ENCODE measurements around the gene LARGE1. TPM values are rescaled to one million over a fixed set of nuclear protein-coding genes. Genes with fewer than 3 reads are reported as not detected.

Gene LARGE1
- total RNA-seq, 1 donor from 2014 or later: 0.47 TPM

DNA sequence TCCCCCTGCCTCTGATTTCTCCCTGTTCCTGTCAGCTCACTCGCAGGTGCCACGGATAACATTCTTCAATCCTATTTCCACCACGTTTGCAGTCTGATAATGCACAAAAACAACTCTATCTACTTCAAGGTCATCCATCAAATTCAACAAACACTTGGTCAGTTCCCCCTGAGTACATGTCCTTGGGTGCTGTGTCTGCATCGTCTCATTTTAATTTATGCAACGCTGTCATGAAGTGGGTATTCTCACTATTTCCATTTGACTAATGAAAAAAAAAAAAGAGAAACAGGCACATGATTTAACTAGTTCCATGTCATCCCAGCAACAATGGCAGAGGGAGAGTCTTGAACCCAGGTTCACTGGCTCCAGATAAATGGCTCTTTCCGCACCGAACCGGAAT is 262.6 kb downstream of the LARGE1 start:
- H3K27me3 Mint-ChIP-seq: no peaks in the 10 kb centered on the region
- H3K36me3 Mint-ChIP-seq (ENCODE audit: low read depth): no peaks in the 10 kb centered on the region
- no peak overlapping the region for H3K27ac Mint-ChIP-seq
- no peak for DNase-seq
- H3K9me3 Mint-ChIP-seq: peaks cover 34% of the 10 kb centered on the region
- H3K4me3 Mint-ChIP-seq: no peak overlapping the region
- no peaks in the 10 kb centered on the region for H3K4me1 Mint-ChIP-seq
- intact Hi-C loops (cut with micrococcal nuclease): no loop called here

DNA sequence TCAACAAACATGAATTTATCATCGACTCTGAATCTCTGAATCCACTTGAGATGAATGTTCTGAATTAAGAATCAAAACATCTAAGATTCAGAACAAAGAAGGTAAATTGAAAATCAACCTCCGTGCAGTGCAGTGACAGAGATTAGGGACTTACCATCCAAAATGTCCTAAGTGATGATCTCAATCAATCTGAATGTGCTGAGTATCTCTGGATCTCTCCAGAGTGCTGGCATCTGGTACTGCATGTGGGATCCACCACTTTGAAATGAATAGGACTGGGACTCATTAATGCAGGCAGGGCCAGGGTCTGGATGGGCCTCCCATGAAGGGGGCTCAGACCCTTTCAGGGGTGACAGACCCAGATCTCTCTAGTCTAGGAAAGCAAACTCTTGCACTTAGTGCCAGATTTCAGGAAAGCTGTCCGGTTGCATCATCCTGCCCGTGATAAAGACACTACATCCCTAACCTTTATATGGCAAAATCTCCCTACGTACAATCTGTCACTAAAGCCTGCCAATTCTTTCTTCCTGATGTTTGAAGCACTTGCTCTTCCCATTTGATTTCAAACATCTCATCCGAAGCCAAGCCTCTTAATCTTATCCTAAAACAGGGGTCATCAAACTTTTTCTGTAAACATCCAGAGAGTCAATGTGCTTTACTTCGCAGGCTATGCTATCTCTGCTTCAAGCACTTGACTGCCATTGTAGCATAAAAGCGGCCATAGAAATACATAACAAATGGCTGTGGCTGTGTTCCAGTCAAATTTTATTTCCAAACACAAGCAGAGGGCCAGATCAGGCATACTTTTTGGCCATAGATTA is 263.3 kb downstream of the LARGE1 start:
- intact Hi-C loops (cut with micrococcal nuclease): no loop called here
- Mint-ChIP-seq H3K27ac (no peak overlapping the region), H3K4me3 (no peak overlapping the region), H3K27me3 (no peaks in the 10 kb centered on the region), H3K36me3 (ENCODE audit: low read depth) (no peaks in the 10 kb centered on the region), H3K9me3 (peaks cover 37% of the 10 kb centered on the region), H3K4me1 (no peaks in the 10 kb centered on the region)
- no peak for DNase-seq

DNA sequence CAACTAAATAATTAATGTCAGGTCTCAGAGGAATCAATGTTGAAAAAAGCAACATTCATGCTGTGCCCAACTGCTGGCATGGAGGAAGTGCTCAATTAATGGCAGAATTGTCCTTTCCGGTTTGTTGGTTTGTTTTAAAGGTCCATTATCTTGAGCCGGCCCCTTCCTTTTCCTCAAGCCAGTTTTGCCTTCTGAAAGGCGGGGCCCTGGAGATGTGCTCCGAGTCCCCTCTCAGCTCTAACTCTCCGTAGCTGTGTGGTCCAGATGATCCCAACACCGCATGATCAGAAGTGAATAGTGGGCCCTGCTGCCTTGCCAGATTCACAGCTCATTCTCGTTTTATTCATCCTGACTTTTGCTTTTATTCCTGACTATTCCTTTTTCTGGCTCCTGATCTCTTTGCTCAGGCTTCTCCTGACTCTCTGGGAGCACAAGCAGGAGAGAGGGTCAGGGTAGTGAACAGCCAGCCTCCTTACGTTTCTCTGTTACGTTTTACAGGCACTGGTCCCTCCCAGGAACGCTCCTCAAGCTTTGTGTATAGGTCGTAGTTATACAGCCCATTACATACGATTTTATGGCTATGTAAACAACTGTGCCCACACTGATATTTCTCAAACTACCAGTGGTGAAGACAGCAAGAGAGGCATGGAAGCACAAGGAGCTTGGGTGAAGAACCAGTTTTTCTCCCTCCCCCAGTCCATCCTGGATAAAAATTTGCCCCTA is 265.9 kb downstream of the LARGE1 start:
- Mint-ChIP-seq H3K27me3 (no peaks in the 10 kb centered on the region), H3K9me3 (peaks cover 46% of the 10 kb centered on the region), H3K4me1 (no peaks in the 10 kb centered on the region), H3K36me3 (ENCODE audit: low read depth) (no peaks in the 10 kb centered on the region), H3K27ac (no peak overlapping the region), H3K4me3 (no peak overlapping the region)
- DNase-seq: no peak
- intact Hi-C loops (cut with micrococcal nuclease): no loop called here

DNA sequence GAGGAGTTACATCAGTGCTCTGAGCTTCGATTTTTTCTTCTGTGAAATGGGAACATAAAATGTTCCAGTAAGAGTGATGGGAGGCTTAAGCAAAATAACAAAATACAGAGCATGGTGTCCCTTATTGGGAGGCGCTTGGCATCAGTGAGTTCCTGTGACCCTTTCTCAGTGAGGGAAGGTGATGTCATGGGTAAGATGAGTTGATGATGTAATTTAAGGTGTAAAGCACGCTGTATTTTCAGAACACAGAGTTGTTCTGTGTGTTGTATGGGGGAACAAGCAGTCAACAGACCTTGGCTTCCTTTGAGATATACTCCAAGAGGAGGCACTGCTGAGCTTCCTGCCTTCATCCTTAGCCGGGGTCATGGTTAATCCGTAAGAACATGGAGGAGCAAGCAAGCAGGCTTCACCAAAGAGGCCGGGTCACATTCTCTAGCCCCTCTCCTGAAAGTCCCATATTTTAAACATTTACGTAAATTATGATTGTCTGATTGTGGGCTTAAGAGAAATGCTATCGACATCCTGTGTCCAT is 266.7 kb downstream of the LARGE1 start:
- DNase-seq: no peak
- H3K4me3 Mint-ChIP-seq: no peak overlapping the region
- H3K9me3 Mint-ChIP-seq: peaks cover 50% of the 10 kb centered on the region
- H3K27me3 Mint-ChIP-seq: no peaks in the 10 kb centered on the region
- intact Hi-C loops (cut with micrococcal nuclease): no loop called here
- H3K36me3 Mint-ChIP-seq (ENCODE audit: low read depth): no peaks in the 10 kb centered on the region
- no peak overlapping the region for H3K27ac Mint-ChIP-seq
- no peaks in the 10 kb centered on the region for H3K4me1 Mint-ChIP-seq

DNA sequence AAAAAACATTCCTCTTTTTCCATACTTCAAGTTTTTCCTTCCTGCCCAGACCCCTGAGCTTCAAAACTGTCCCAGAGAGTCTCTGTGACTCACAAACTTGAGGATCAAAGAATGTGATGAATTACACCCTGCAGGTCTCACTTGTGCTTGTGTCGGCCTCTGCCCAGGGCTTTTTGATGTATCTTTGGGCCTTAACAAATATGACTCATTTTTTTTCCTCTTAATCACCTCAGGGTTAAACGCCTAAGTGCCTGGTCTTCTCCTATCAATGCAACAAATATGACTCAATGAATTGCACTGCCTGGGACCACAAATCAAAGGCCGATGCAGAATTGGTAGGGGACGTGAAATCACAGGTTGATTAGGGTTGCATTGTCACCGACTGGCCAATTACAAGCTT is 267.7 kb downstream of the LARGE1 start:
- DNase-seq: no peak
- H3K4me1 Mint-ChIP-seq: no peaks in the 10 kb centered on the region
- intact Hi-C loops (cut with micrococcal nuclease): no loop called here
- H3K36me3 Mint-ChIP-seq (ENCODE audit: low read depth): no peaks in the 10 kb centered on the region
- H3K27me3 Mint-ChIP-seq: no peaks in the 10 kb centered on the region
- H3K9me3 Mint-ChIP-seq: peaks cover 55% of the 10 kb centered on the region
- H3K4me3 Mint-ChIP-seq: no peak overlapping the region
- no peak overlapping the region for H3K27ac Mint-ChIP-seq

DNA sequence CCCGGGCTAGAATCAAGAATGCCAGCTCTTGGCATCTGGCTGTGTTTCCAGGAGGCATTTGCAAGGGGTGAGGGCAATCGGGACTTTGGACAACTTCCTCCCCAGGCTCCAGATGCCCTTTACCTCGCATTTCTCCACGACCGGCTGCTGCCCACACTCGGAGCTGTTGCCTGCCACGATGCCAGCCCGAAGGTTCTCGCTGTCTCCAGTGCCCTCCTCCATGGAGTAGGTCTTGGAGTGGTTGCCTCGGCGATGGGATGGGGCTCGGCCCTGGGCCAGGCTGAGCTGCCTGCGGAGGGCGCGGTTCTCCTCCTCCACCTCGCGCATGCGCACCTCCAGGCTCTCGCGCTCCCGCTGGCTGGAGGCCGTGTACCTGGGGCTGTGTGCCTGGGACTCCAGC is 270.0 kb downstream of the LARGE1 start:
- Mint-ChIP-seq H3K4me3 (no peak overlapping the region), H3K27me3 (no peaks in the 10 kb centered on the region), H3K36me3 (ENCODE audit: low read depth) (no peaks in the 10 kb centered on the region), H3K9me3 (peaks cover 34% of the 10 kb centered on the region), H3K4me1 (no peaks in the 10 kb centered on the region), H3K27ac (no peak overlapping the region)
- DNase-seq: no peak
- intact Hi-C loops (cut with micrococcal nuclease): no loop called here

DNA sequence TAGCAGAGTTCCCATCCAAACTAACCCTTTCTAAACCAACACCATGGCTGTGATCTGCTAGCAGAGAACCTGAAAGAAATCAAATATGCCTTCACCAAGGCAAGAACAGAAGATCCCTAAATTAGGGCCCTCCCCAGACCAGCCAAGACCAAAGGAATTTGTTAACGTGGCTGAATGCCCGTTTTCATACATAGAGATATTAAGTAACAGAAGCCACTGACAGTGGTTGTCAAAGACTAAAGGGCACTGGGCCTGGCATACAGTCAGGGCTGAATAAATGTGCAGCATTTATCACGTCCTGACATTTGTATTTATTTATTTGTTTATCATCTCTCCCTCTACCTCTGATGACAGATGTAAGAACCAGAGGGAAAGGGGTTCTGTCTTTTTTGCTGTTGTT is 271.8 kb downstream of the LARGE1 start:
- no peaks in the 10 kb centered on the region for H3K27me3 Mint-ChIP-seq
- no peak overlapping the region for H3K27ac Mint-ChIP-seq
- no peak overlapping the region for H3K4me3 Mint-ChIP-seq
- no peak for DNase-seq
- no peaks in the 10 kb centered on the region for H3K4me1 Mint-ChIP-seq
- peaks cover 29% of the 10 kb centered on the region for H3K9me3 Mint-ChIP-seq
- intact Hi-C loops (cut with micrococcal nuclease): no loop called here
- no peaks in the 10 kb centered on the region for H3K36me3 Mint-ChIP-seq (ENCODE audit: low read depth)

DNA sequence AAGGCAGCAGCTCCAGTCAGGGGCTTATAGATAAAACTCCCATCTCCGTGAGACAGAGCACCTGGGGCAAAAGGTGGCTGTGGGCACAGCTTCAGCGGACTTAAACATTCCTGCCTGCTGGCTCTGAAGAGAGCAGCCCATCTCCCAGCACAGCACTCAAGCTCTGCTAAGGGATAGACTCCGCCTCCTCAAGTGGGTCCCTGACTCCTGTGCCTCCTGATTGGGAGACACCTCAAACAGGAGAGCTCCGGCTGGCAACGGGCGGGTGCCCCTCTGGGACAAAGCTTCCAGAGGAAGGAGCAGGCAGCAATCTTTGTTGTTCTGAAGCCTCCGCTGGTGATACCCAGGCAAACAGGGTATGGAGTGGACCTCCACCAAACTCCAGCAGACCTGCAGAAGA is 279.4 kb downstream of the LARGE1 start:
- no peaks in the 10 kb centered on the region for H3K27me3 Mint-ChIP-seq
- intact Hi-C loops (cut with micrococcal nuclease): no loop called here
- no peaks in the 10 kb centered on the region for H3K4me1 Mint-ChIP-seq
- H3K9me3 Mint-ChIP-seq: peaks cover 16% of the 10 kb centered on the region
- no peak for DNase-seq
- no peaks in the 10 kb centered on the region for H3K36me3 Mint-ChIP-seq (ENCODE audit: low read depth)
- H3K27ac Mint-ChIP-seq: no peak overlapping the region
- no peak overlapping the region for H3K4me3 Mint-ChIP-seq

DNA sequence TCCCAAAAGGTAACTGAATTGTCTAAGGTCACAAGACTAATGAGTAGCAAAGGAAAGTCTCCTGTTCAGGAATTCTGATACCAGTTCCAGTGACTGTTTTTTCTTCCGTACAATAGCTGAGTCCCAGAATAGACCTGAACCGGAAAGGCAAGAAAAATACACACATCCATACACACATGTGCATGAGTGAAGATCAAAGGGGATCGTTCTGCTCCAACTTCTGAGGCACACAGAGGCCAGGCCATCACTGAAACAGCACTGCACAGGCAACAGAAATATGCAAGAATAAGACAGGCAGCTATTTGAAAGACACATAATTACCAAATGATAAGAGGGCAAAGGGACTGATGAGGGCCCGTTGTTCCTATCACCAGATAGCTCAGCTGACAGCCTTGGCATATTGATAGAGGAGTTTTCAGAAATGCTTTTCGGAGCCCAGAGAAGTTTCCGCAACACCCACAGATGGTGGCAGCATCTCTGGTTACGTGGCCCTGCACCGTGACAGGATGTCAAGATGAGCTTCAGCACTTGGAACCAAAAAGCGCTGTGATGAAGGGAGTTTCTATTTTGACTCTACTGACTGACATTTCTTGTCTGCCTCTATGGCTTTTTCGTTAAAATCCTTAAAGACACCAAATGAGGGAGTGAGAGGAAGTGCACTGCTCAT is 280.6 kb downstream of the LARGE1 start:
- no peaks in the 10 kb centered on the region for H3K27me3 Mint-ChIP-seq
- no peaks in the 10 kb centered on the region for H3K36me3 Mint-ChIP-seq (ENCODE audit: low read depth)
- peaks cover 16% of the 10 kb centered on the region for H3K9me3 Mint-ChIP-seq
- H3K27ac Mint-ChIP-seq: no peak overlapping the region
- DNase-seq: no peak
- intact Hi-C loops (cut with micrococcal nuclease): no loop called here
- no peak overlapping the region for H3K4me3 Mint-ChIP-seq
- H3K4me1 Mint-ChIP-seq: no peaks in the 10 kb centered on the region

DNA sequence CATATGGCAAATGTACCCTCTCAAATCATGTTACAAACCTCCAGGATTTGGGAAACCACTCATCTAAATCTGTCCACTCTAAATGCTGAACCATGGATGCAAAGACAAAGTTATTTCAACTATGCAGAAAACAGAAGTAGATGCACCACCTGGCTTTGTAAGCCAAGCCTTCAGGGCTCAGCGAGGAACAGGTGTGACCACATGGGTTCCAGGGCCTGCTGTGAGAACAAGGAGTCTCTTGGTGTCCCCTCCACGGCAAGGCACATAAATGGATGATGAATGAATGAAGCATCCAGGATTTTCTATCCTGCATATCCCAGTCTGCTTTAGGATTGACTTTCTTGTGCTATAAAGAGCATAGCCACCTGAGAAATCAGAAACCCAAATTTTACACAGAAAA is 284.5 kb downstream of the LARGE1 start:
- Mint-ChIP-seq H3K27ac (no peak overlapping the region), H3K4me3 (no peak overlapping the region), H3K9me3 (peaks cover 12% of the 10 kb centered on the region), H3K36me3 (ENCODE audit: low read depth) (no peaks in the 10 kb centered on the region), H3K27me3 (no peaks in the 10 kb centered on the region), H3K4me1 (no peaks in the 10 kb centered on the region)
- intact Hi-C loops (cut with micrococcal nuclease): no loop called here
- no peak for DNase-seq

DNA sequence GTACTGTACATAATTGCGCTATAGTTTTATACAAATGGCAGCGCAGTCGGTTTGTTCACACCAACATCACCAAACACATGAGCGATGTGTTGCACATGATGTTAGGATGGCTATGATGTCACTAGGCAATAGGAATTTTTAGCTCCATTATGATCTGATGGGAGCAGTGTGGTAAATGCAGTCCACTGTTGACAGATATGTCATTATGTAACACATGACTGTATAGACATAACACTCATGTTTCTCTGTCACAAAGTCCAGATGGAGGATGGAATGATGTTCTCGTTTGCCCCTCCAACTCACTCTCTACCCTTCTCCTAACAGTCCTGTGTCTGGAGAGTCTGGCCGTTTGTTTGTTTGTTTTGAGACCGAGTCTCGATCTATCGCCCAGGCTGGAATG is 288.5 kb downstream of the LARGE1 start:
- intact Hi-C loops (cut with micrococcal nuclease): no loop called here
- Mint-ChIP-seq H3K27ac (no peak overlapping the region), H3K9me3 (peaks cover 22% of the 10 kb centered on the region), H3K4me1 (no peaks in the 10 kb centered on the region), H3K36me3 (ENCODE audit: low read depth) (no peaks in the 10 kb centered on the region), H3K27me3 (no peaks in the 10 kb centered on the region), H3K4me3 (no peak overlapping the region)
- no peak for DNase-seq

DNA sequence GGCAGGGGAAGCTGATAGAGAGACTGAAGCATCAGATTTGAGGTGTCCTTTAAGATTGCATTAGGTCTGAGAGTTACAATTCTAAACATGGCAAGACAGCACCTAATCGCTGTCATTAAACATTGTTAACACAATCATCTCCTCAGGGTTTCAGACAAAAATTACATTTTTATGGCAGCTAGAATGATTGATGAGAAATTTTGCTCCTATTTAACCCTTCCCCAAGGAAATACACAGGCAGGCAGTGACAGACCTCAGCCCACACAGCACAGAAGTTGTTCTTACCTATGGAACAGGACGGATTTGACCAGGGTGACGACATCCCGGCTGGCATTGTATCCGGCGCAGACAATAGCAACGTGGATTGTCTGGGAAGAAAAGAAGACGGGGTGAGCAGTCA is 294.3 kb downstream of the LARGE1 start:
- no peaks in the 10 kb centered on the region for H3K4me1 Mint-ChIP-seq

DNA sequence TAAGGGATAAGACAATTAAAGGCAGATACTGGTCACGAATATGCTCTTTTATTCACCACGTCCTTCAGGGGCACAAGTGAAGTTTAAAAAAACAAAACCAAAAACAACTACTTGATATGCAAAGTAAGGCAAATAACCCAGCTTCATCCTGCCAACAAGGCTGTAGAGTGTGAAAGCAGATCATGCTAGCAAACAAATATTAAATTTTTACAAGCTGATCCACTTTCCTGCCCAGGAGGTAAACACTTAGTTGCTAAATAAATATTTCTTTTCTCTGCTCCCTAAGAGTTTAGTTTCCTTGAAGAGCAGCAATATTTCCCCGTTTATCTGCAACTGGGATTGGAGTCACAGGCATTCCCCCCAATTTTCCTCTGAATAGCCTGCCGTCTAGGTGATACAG is 300.2 kb downstream of the LARGE1 start:
- no peak overlapping the region for H3K4me3 Mint-ChIP-seq
- H3K9me3 Mint-ChIP-seq: peaks cover 10% of the 10 kb centered on the region
- H3K4me1 Mint-ChIP-seq: no peaks in the 10 kb centered on the region
- H3K27ac Mint-ChIP-seq: no peak overlapping the region
- intact Hi-C loops (cut with micrococcal nuclease): no loop called here
- DNase-seq: no peak
- H3K27me3 Mint-ChIP-seq: no peaks in the 10 kb centered on the region
- no peaks in the 10 kb centered on the region for H3K36me3 Mint-ChIP-seq (ENCODE audit: low read depth)

More for the DNA sequence above, 294.3 kb downstream of the LARGE1 start:
- Mint-ChIP-seq H3K9me3 (peaks cover 35% of the 10 kb centered on the region), H3K36me3 (ENCODE audit: low read depth) (no peaks in the 10 kb centered on the region), H3K27ac (no peak overlapping the region), H3K4me3 (no peak overlapping the region), H3K27me3 (no peaks in the 10 kb centered on the region)
- intact Hi-C loops (cut with micrococcal nuclease): no loop called here
- no peak for DNase-seq

DNA sequence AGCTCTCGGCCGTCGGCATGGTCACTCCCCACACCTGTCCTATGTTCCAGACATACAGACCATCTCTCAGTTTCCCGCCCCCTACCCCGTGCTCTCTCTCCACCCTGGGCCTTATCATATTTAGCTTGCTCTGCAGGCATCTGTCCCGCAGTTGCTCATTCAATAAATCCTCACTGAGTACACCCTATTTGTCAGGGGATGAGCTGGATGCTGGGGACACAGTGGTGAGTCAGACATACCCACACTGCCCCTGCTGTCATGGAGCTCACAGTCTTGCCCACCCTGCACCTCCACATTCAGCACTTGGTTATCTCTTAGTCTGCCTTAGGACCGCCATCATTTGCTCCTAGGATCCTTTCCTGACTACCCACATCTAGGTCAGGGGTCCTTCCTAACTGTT is 313.8 kb downstream of the LARGE1 start:
- Mint-ChIP-seq H3K4me3 (no peak overlapping the region), H3K27me3 (no peaks in the 10 kb centered on the region), H3K9me3 (peaks cover 12% of the 10 kb centered on the region), H3K27ac (no peak overlapping the region), H3K4me1 (no peaks in the 10 kb centered on the region), H3K36me3 (ENCODE audit: low read depth) (no peaks in the 10 kb centered on the region)
- no peak for DNase-seq
- intact Hi-C loops (cut with micrococcal nuclease): no loop called here
